ENCODE measurements around the gene PKMYT1.

DNA sequence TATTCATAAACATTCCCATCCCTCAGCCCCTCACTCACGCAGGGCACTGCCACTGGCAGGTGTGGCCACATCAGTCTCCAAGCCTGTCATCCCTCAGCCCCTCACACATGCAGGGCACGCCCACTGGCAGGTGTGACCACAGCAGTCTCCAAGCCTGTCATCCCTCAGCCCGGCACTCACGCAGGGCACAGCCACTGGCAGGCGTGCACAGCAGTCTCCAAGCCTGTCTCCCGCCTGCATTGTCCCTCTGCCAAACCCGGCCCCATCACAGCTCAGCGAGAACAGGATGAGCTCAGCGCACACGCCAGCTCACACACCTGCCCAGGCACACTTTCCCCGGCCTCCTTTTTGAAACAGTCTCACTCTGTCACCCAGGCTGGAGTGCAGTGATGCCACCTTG is 27.6 kb downstream of the PKMYT1 start:
- TF ChIP-seq, protein P1, sequence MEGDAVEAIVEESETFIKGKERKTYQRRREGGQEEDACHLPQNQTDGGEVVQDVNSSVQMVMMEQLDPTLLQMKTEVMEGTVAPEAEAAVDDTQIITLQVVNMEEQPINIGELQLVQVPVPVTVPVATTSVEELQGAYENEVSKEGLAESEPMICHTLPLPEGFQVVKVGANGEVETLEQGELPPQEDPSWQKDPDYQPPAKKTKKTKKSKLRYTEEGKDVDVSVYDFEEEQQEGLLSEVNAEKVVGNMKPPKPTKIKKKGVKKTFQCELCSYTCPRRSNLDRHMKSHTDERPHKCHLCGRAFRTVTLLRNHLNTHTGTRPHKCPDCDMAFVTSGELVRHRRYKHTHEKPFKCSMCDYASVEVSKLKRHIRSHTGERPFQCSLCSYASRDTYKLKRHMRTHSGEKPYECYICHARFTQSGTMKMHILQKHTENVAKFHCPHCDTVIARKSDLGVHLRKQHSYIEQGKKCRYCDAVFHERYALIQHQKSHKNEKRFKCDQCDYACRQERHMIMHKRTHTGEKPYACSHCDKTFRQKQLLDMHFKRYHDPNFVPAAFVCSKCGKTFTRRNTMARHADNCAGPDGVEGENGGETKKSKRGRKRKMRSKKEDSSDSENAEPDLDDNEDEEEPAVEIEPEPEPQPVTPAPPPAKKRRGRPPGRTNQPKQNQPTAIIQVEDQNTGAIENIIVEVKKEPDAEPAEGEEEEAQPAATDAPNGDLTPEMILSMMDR (IDR thresholded peaks at IDR 0.05; ENCODE audit: insufficient read depth, low read length, poor library complexity, severe bottlenecking), result no peak
- TF ChIP-seq EZH2phosphoT487 (conservative IDR thresholded peaks at IDR 0.05; ENCODE audit: low read length), result no peak
